Ovary (tissue), 9 donors: ENCODE measurements around the gene ANGEL1. TPM values are rescaled to one million over a fixed set of nuclear protein-coding genes. Genes with fewer than 3 reads are reported as not detected.

Source experiments
- DNase-seq, 5 donors: peaks; one replicate each; pipeline ENCODE4 v3.0.0-alpha.2; 2019 to 2020
- H3K27ac ChIP-seq, 2 donors: fragments of 200-600 bp; one replicate each; pipeline versions ENCODE4 v1.5.1 to v1.8.0; 2019 to 2022
- H3K27me3 ChIP-seq: fragments of 200-600 bp; one replicate; pipeline ENCODE4 v1.8.0; 2022
- H3K36me3 ChIP-seq: fragments of 200-600 bp; sonication (generic); one replicate; pipeline ENCODE4 v1.5.1; 2019
- H3K4me1 ChIP-seq: one replicate; pipeline ENCODE4 v1.8.1; 2013; ENCODE audit warnings: mild to moderate bottlenecking, moderate library complexity; ENCODE audit not compliant: insufficient read depth
- H3K4me3 ChIP-seq: fragments of 200-600 bp; sonication (generic); one replicate; pipeline ENCODE4 v1.5.1; 2017
- H3K9me3 ChIP-seq, 2 donors: fragments of 200-600 bp in 1 of 2; sonication (generic) in 1 of 2; one replicate each; pipeline versions ENCODE4 v1.5.1 to v1.8.1; 2013 to 2019; ENCODE audit warnings: mild to moderate bottlenecking in 1 of 2, moderate library complexity in 1 of 2
- EP300 ChIP-seq: sonication (generic); formaldehyde crosslinking; IDR thresholded peaks from one replicate; pipeline ENCODE4 v1.6.1; 2017; ENCODE audit warnings: antibody characterized with exemption
- POLR2A ChIP-seq: fragments of 450-650 bp; IDR thresholded peaks from one replicate; pipeline ENCODE4 v1.6.1; 2017; ENCODE audit warnings: antibody characterized with exemption, mild to moderate bottlenecking, moderate library complexity
- WGBS, 3 donors: extraction: QIAGEN DNeasy Blood & Tissue Kit in 1 of 3; methylation state at CpG; one replicate each; pipeline versions ENCODE4 v1.1.5 to v1.1.7; 2013 to 2017; 5-methylcytosine and 5-hydroxymethylcytosine counted together
- intact Hi-C, 4 donors: fragments of 100-400 bp; cut with DNase I; formaldehyde crosslinking; loops; one replicate each; pipeline versions ENCODE4 v1.11.0 to v1.15.1; 2022 to 2023
- polyA plus RNA-seq, 2 donors: library from polyadenylated mRNA; stranded (reverse); fragments of 200-250 nt in 1 of 2; fragments of 350-450 nt in 1 of 2; fragmentation: Illumina TruSeq in 1 of 2; extraction: RNeasy Lipid Tissue Mini Kit (QIAGEN cat#74804) in 1 of 2; gene quantifications; one replicate each; pipeline ENCODE4 v1.2.3, GENCODE V29; 2013 to 2014
- total RNA-seq, 7 donors: library from RNA; depleted of rRNA in 2 of 7; stranded (reverse); fragments of >200 nt in 2 of 7; fragmentation: NEBNext Ultra II Directional in 3 of 7; extraction: Animal tissue kit (Norgen Biotek cat#: 25700) in 3 of 7; gene quantifications; one replicate each; pipeline versions ENCODE4 v1.1.0 to v1.2.4, GENCODE V29; 2016 to 2023
- TF ChIP-seq, protein P1 (sequence below), 3 donors: fragments of 450-650 bp in 2 of 3; fragments of 200-600 bp in 1 of 3; IDR thresholded peaks; one replicate each; pipeline versions ENCODE4 v1.5.1 to v1.8.0; 2016 to 2022; ENCODE audit warnings: antibody characterized with exemption in 3 of 3, mild to moderate bottlenecking in 1 of 3
- donor health status: DM: no; HTN: no; CAD: no; lungs with moderate emphysema.
- donor health status: DM: no; HTN: no; CAD: no.
- donor health status: Bipolar disorder and iron deficiency.
- donor health status: DM: yes; HTN: yes; CAD: no.
- donor health status: DM: no; HTN: no; CAD: no.
- donor health status: DM: yes; HTN: yes; CAD: no.

Gene ANGEL1
- total and polyA plus RNA-seq, 9 donors: 13.8 to 26.0 (median 19.4) TPM

- no peaks in the 10 kb centered on the region for H3K36me3 ChIP-seq
- DNase-seq: no peak
Measured at GRCh38 chr14:76780058-76780345, 32.7 kb downstream of the ANGEL1 start.

DNA sequence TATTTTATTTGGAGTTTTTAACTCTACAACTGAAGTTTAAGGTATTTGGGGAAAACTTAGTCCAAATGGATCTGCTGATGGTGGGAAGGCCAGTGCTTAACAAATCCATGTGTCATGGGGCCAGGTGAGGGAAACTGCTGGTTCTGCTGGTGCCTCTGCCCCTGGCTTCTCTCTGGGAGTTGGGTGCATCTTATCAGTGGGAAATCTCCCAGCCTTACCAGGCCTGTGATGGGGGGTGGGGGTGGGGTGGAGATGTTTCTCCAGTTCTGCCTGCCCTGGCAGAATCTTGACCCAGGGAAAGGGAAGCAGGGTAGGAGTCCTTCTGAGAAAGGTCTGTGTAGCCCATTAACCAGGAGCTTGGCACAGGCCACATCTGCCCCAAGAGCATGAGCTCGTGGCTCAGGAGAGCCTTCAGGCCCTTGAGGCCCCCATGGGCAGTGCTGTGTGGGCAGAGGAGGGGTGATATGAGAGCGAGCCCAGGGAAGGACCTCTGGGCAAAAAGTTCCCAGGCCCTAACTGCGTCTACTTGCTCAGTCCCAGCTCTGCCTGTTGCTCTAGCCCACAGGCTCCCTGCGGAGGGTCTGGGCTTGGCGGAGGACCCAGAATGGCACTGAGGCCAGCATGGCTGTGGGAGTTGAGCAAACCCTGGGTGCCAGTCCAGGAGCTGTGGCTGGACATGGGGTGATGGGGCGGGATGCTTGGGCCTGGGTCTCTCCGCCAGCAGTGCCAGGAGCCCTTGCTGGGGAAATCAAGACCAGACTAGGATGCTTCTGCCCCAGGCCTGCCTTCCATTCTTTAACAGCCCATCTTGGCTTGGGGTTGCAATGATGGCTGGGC is 33.2 kb downstream of the ANGEL1 start:
- H3K4me3 ChIP-seq: no peak overlapping the region
- peaks cover 6% of the 10 kb centered on the region for H3K4me1 ChIP-seq
- intact Hi-C loops: loop anchor here in 2 of 4 donors (10.0 kb wide), 2 partner anchors 65 to 75 kb away; no protein-coding TSS in a partner anchor
- H3K27ac ChIP-seq: no peak overlapping the region
- no peaks in the 10 kb centered on the region for H3K36me3 ChIP-seq
- H3K27me3 ChIP-seq: no peaks in the 10 kb centered on the region
- H3K9me3 ChIP-seq: no peaks in the 10 kb centered on the region
- peak in 1 of 5 donors; percentile 34 for DNase-seq
- TF ChIP-seq EP300: no peak
- no peak for TF ChIP-seq POLR2A
- TF ChIP-seq, protein P1, sequence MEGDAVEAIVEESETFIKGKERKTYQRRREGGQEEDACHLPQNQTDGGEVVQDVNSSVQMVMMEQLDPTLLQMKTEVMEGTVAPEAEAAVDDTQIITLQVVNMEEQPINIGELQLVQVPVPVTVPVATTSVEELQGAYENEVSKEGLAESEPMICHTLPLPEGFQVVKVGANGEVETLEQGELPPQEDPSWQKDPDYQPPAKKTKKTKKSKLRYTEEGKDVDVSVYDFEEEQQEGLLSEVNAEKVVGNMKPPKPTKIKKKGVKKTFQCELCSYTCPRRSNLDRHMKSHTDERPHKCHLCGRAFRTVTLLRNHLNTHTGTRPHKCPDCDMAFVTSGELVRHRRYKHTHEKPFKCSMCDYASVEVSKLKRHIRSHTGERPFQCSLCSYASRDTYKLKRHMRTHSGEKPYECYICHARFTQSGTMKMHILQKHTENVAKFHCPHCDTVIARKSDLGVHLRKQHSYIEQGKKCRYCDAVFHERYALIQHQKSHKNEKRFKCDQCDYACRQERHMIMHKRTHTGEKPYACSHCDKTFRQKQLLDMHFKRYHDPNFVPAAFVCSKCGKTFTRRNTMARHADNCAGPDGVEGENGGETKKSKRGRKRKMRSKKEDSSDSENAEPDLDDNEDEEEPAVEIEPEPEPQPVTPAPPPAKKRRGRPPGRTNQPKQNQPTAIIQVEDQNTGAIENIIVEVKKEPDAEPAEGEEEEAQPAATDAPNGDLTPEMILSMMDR (IDR thresholded peaks at IDR 0.05): no peak
- 90 to 93% (median 93%) methylated on average over 7 of the region's 7 CpGs for WGBS, 3 donors

More at GRCh38 chr14:76780058-76780345, 32.7 kb downstream of the ANGEL1 start:
- Histone ChIP-seq H3K27ac (no peak overlapping the region), H3K4me3 (no peak overlapping the region), H3K27me3 (no peaks in the 10 kb centered on the region), H3K4me1 (peaks cover 6% of the 10 kb centered on the region), H3K9me3 (no peaks in the 10 kb centered on the region)
- intact Hi-C loops: loop anchor here in 2 of 4 donors (10.0 kb wide), 2 partner anchors 65 to 75 kb away; no protein-coding TSS in a partner anchor
- TF ChIP-seq, protein P1 (IDR thresholded peaks at IDR 0.05): no peak
- TF ChIP-seq POLR2A: no peak
- TF ChIP-seq EP300: no peak
- 94 to 100% (median 97%) methylated on average over 2 of the region's 2 CpGs for WGBS, 3 donors

- intact Hi-C loops: no loop called here
- no peaks in the 10 kb centered on the region for H3K27me3 ChIP-seq
- no peak overlapping the region for H3K27ac ChIP-seq
- H3K4me3 ChIP-seq: no peak overlapping the region
- H3K9me3 ChIP-seq: no peaks in the 10 kb centered on the region
- TF ChIP-seq POLR2A (no peak), EP300 (no peak)
- TF ChIP-seq, protein P1 (IDR thresholded peaks at IDR 0.05): no peak
- peak in 1 of 5 donors; percentile 14 for DNase-seq
- 87 to 88% (median 88%) methylated on average over 16 of the region's 16 CpGs for WGBS, 3 donors
- peaks cover 11% of the 10 kb centered on the region for H3K4me1 ChIP-seq
- no peaks in the 10 kb centered on the region for H3K36me3 ChIP-seq
Measured at GRCh38 chr14:76778546-76779215, 34.0 kb downstream of the ANGEL1 start.

GRCh38 chr14:76777721-76778120 is 35.0 kb downstream of the ANGEL1 start:
- no peaks in the 10 kb centered on the region for H3K36me3 ChIP-seq
- TF ChIP-seq, protein P1 (IDR thresholded peaks at IDR 0.05): no peak
- TF ChIP-seq EP300: no peak
- TF ChIP-seq POLR2A: no peak
- peaks cover 14% of the 10 kb centered on the region for H3K4me1 ChIP-seq
- no peak overlapping the region for H3K27ac ChIP-seq
- H3K4me3 ChIP-seq: no peak overlapping the region
- intact Hi-C loops: no loop called here
- DNase-seq: no peak
- no peaks in the 10 kb centered on the region for H3K27me3 ChIP-seq
- H3K9me3 ChIP-seq: no peaks in the 10 kb centered on the region
- WGBS, 3 donors: 78 to 80% (median 79%) methylated on average over 9 of the region's 9 CpGs
